K562 (cell line): Measurements from ENCODE around the gene CMTR1.

ENCODE experiments used
- CHD4 ChIP-seq: fragments of 200-600 bp; sonication (generic); IDR thresholded peaks from 3 replicates; pipeline ENCODE4 v1.6.1; 2012; ENCODE audit warnings: low read depth, mild to moderate bottlenecking, mixed read lengths, low read length, inconsistent platforms; ENCODE audit not compliant: insufficient read depth, insufficient replicate concordance, poor library complexity, severe bottlenecking
- CREB3L1 ChIP-seq: fragments of 450-650 bp; IDR thresholded peaks from 2 replicates; pipeline ENCODE4 v1.6.1; 2014; ENCODE audit warnings: low read depth, mild to moderate bottlenecking, moderate library complexity, borderline replicate concordance
- FOXP4 ChIP-seq: sonication (generic); formaldehyde crosslinking; IDR thresholded peaks from 2 replicates; pipeline ENCODE4 v1.8.0; 2022; ENCODE audit warnings: mild to moderate bottlenecking, missing genetic modification reagents, borderline replicate concordance
- JUND ChIP-seq, 2 experiments: IDR thresholded peaks; 2 replicates in 1 of 2; 3 replicates in 1 of 2; pipeline ENCODE4 v1.6.1; 2011; ENCODE audit warnings: borderline replicate concordance in 2 of 2, low read depth in 2 of 2, low read length in 2 of 2, improper control_type of control experiment in 1 of 2, missing biosample characterization in 1 of 2, missing genetic modification characterization in 1 of 2, missing genetic modification reagents in 1 of 2
- MTA2 ChIP-seq: fragments of 450-650 bp; IDR thresholded peaks from 2 replicates; pipeline ENCODE4 v1.6.1; 2016; ENCODE audit warnings: low read depth
- SNRNP70 ChIP-seq: fragments of 200-400 bp; formaldehyde crosslinking; optimal IDR thresholded peaks from 2 replicates; pipeline ENCODE3; 2017; ENCODE audit warnings: low read depth, low read length
- TCF7 ChIP-seq: sonication (generic); IDR thresholded peaks from 2 replicates; pipeline ENCODE4 v1.6.1; 2016; ENCODE audit warnings: antibody characterized with exemption, borderline replicate concordance
- TEAD4 ChIP-seq, 2 experiments: sonication (generic) in 1 of 2; formaldehyde crosslinking in 1 of 2; IDR thresholded peaks; 2 replicates each; pipeline versions ENCODE4 v1.6.1 to v1.8.0; 2012 to 2022; ENCODE audit warnings: borderline replicate concordance in 1 of 2, inconsistent platforms in 1 of 2, low read length in 1 of 2, mild to moderate bottlenecking in 1 of 2, missing genetic modification reagents in 1 of 2
- ZNF224 ChIP-seq: sonication (generic); formaldehyde crosslinking; IDR thresholded peaks from 2 replicates; pipeline ENCODE4 v1.8.0; 2022; ENCODE audit warnings: mild to moderate bottlenecking, missing genetic modification reagents
- TF ChIP-seq, protein P1 (sequence below): IDR thresholded peaks from 2 replicates; pipeline ENCODE4 v1.6.1; 2016; ENCODE audit warnings: missing genetic modification characterization, missing compliant biosample characterization

- TF ChIP-seq JUND (IDR thresholded peaks at IDR 0.05; ENCODE audit: borderline replicate concordance, low read depth, low read length) (no peak), JUND (tag; IDR thresholded peaks at IDR 0.05; ENCODE audit: borderline replicate concordance, low read depth, low read length) (no peak), TEAD4 (IDR thresholded peaks at IDR 0.05; ENCODE audit: low read length) (no peak), TEAD4 (CRISPR knock-in tag; IDR thresholded peaks at IDR 0.05; ENCODE audit: borderline replicate concordance) (no peak), FOXP4 (no peak), ZNF224 (CRISPR knock-in tag) (no peak), SNRNP70 (no peak), TCF7 (no peak), MTA2 (no peak), CREB3L1 (no peak), CHD4 (no peak)
- TF ChIP-seq, protein P1, sequence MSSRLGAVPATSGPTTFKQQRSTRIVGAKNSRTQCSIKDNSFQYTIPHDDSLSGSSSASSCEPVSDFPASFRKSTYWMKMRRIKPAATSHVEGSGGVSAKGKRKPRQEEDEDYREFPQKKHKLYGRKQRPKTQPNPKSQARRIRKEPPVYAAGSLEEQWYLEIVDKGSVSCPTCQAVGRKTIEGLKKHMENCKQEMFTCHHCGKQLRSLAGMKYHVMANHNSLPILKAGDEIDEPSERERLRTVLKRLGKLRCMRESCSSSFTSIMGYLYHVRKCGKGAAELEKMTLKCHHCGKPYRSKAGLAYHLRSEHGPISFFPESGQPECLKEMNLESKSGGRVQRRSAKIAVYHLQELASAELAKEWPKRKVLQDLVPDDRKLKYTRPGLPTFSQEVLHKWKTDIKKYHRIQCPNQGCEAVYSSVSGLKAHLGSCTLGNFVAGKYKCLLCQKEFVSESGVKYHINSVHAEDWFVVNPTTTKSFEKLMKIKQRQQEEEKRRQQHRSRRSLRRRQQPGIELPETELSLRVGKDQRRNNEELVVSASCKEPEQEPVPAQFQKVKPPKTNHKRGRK (tag), result no peak
Measured at GRCh38 chr6:37454420-37455140, 21.6 kb downstream of the CMTR1 start.
